SKM-1 (cell line): ENCODE data around the gene SYCP2L.
A peak's percentile ranks its signal among the peaks of the same experiment; 100 is the strongest.
"Not testable (repeated sequence)": the region's sequence is repeated elsewhere in the genome, so short reads cannot be mapped to it uniquely, and the experiment has no call there.

Experiments
- DNase-seq: peaks from one replicate; lab custom pipeline; 2025; ENCODE audit not compliant: unreplicated experiment; lab: John Stamatoyannopoulos, UW

The SYCP2L gene

GRCh38 chr6:10954590-10955010 is 67.7 kb downstream of the SYCP2L start:
- peak; percentile 10 for DNase-seq

GRCh38 chr6:10956776-10957175 is 69.9 kb downstream of the SYCP2L start:
- DNase-seq = no peak

GRCh38 chr6:10957414-10957886 is 70.6 kb downstream of the SYCP2L start:
- DNase-seq = no peak

- DNase-seq = no peak
These were observed 73.3 kb downstream of the SYCP2L start for GRCh38 chr6:10960171-10960570.

GRCh38 chr6:10961837-10962236 is 75.0 kb downstream of the SYCP2L start:
- no peak for DNase-seq

- no peak for DNase-seq
These were observed 75.8 kb downstream of the SYCP2L start for GRCh38 chr6:10962673-10963072.

- DNase-seq = no peak
These were observed 76.3 kb downstream of the SYCP2L start for GRCh38 chr6:10963113-10963512.

GRCh38 chr6:10964684-10965083 is 77.8 kb downstream of the SYCP2L start:
- no peak for DNase-seq

GRCh38 chr6:10968776-10969175 is 81.9 kb downstream of the SYCP2L start:
- DNase-seq = no peak

GRCh38 chr6:10970731-10971130 is 83.9 kb downstream of the SYCP2L start:
- DNase-seq = no peak

- no peak for DNase-seq
These were observed 85.3 kb downstream of the SYCP2L start for GRCh38 chr6:10972196-10972595.

GRCh38 chr6:10976571-10976970 is 89.7 kb downstream of the SYCP2L start:
- DNase-seq = no peak

GRCh38 chr6:10977231-10977968 is 90.5 kb downstream of the SYCP2L start:
- no peak for DNase-seq

- DNase-seq = no peak
These were observed 92.8 kb downstream of the SYCP2L start for GRCh38 chr6:10979603-10980002.

- no peak for DNase-seq
These were observed 94.6 kb downstream of the SYCP2L start for GRCh38 chr6:10981409-10981808.

- DNase-seq = not testable (repeated sequence)
These were observed 98.1 kb downstream of the SYCP2L start for GRCh38 chr6:10984959-10985358.

GRCh38 chr6:10989587-10989986 is 102.7 kb downstream of the SYCP2L start:
- DNase-seq = no peak

- no peak for DNase-seq
These were observed 104.3 kb downstream of the SYCP2L start for GRCh38 chr6:10991115-10991514.

GRCh38 chr6:10993896-10994295 is 107.0 kb downstream of the SYCP2L start:
- DNase-seq = no peak

- no peak for DNase-seq
These were observed 108.4 kb downstream of the SYCP2L start for GRCh38 chr6:10995114-10995707.

- DNase-seq = no peak
These were observed 113.1 kb downstream of the SYCP2L start for GRCh38 chr6:10999994-11000393.

GRCh38 chr6:11002176-11002575 is 115.3 kb downstream of the SYCP2L start:
- DNase-seq = no peak

- not testable (repeated sequence) for DNase-seq
These were observed 116.4 kb downstream of the SYCP2L start for GRCh38 chr6:11003297-11003696.
